Measurements from ENCODE around the gene BAZ1B.

- TF ChIP-seq, protein P1, sequence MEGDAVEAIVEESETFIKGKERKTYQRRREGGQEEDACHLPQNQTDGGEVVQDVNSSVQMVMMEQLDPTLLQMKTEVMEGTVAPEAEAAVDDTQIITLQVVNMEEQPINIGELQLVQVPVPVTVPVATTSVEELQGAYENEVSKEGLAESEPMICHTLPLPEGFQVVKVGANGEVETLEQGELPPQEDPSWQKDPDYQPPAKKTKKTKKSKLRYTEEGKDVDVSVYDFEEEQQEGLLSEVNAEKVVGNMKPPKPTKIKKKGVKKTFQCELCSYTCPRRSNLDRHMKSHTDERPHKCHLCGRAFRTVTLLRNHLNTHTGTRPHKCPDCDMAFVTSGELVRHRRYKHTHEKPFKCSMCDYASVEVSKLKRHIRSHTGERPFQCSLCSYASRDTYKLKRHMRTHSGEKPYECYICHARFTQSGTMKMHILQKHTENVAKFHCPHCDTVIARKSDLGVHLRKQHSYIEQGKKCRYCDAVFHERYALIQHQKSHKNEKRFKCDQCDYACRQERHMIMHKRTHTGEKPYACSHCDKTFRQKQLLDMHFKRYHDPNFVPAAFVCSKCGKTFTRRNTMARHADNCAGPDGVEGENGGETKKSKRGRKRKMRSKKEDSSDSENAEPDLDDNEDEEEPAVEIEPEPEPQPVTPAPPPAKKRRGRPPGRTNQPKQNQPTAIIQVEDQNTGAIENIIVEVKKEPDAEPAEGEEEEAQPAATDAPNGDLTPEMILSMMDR (conservative IDR thresholded peaks at IDR 0.05; ENCODE audit: low read length): no peak
- no peak for TF ChIP-seq EZH2phosphoT487 (IDR thresholded peaks at IDR 0.05; ENCODE audit: borderline replicate concordance, low read depth, low read length)
Measured at GRCh38 chr7:73436031-73436929, 85.8 kb downstream of the BAZ1B start.

All from OCI-LY7 (cell line).